HG03060 (cell line): ENCODE results near the gene SLC12A6.

ENCODE experiments used
- ATAC-seq: cut with Tn5 transposase; IDR thresholded peaks from one replicate; pipeline ENCODE4 v1.9.1; 2021; ENCODE audit warnings: low read depth, moderate number of reproducible peaks; ENCODE audit not compliant: unreplicated experiment

Gene SLC12A6

GRCh38 chr15:34271493-34271892 lies 66.1 kb downstream of the SLC12A6 start:
- no peak for ATAC-seq

- no peak for ATAC-seq
Observed at GRCh38 chr15:34266751-34267150, 70.8 kb downstream of the SLC12A6 start.

GRCh38 chr15:34264076-34264475 lies 73.5 kb downstream of the SLC12A6 start:
- no peak for ATAC-seq

GRCh38 chr15:34262362-34262761 lies 75.2 kb downstream of the SLC12A6 start:
- ATAC-seq = no peak

GRCh38 chr15:34259566-34259965 lies 78.0 kb downstream of the SLC12A6 start:
- ATAC-seq = no peak

DNA sequence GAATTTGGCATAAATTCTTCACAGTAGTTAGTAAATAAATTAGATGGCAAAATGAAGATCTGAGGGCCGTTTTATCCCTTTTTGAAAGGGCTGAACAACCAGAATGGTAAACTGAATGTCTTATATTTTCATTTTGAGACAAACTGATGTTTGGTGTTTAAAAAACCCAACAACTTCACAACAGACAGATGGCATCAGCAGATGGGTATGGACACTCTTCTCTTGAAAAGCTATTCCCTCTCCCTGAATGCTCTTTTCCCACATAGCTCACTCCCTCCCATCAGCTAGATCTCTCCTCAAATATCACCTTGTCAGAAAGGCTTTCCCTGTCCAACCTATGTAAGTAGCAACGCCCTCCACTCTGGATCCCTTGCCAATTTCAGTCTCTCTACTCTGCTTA lies 79.4 kb downstream of the SLC12A6 start:
- ATAC-seq = no peak

DNA sequence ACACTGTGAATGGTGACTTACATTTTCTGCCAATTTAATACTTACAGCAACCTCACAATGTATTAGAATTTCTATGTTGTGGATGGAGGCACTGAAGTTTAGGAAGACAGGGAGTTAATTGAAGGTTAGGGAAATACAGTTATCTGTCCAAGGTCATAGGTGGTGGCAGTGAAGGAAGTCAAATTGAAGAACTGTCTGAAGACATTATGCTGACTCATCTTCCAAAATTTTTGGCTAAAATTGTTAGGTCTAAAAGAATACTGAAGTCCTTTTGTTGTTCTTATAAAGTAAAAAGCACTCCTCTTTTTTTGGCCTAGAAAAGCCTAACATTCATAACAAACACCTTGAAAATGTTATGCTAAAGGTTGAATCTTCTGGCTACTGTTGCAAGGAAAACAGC lies 85.0 kb downstream of the SLC12A6 start:
- no peak for ATAC-seq

DNA sequence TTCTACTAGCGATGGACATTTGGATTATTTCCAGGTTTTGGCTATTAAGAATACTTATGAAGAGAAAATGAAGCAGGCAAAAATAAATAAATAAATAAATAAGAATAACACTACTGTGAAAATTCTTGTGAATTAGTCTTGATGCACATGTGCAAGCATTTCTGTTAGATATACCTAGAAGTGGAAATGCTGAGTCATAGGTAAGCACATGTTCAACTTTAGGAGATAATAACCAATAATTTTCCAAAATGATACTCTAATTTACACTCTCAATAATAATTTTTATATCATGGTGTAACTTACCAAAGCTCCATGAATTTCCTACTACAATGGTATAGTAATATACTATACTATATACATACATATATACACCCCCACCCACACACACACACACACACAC lies 89.4 kb downstream of the SLC12A6 start:
- no peak for ATAC-seq

DNA sequence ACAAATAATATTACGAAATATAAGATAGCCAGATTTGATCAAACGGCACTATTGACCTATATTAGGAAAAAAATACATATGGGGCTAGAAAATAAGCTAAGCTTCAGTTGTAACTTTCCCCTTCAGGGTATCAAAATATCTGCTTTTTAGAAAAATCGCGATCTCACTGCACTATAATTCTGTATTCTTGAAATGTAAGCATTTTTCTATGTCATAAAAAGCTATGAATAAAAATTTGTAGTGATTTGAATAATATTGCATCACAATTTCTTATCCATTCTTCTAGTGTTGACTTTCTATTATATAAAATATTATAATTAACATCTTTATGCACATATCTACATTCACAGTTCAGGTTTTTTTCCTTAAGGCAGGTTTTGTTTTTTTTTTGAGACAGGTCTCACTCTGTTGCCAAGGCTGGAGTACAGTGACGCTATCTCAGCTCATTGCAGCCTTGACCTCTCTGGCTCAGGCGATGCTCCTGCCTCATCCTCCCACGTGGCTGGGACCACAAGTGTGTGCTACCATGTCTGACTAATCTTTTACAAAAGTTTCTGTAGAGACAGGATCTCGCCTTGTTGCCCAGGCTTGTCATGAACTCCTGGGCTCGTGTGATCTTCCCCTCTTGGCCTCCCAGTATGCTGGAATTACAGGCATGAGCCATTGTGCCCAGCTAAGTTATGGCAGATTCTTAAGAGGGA lies 91.2 kb downstream of the SLC12A6 start:
- no peak for ATAC-seq

DNA sequence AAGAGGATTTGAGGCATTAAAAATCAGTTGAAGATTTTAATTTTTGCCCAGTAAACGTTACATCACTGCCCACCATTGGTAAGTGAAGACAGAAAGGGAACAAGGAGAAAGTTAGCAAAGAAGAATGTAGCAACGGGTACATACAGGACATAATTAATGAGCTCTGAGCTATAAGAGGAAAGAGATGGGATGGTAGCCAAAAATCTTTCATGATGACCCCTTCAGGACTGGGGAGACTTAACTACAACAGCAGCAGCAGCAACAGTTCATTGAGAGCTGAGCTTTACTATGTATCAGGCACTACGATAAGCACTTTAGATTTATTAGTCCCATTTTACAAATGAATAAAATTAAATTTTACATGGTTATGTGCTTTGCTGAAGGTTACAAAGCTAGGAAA lies 94.4 kb downstream of the SLC12A6 start:
- no peak for ATAC-seq

DNA sequence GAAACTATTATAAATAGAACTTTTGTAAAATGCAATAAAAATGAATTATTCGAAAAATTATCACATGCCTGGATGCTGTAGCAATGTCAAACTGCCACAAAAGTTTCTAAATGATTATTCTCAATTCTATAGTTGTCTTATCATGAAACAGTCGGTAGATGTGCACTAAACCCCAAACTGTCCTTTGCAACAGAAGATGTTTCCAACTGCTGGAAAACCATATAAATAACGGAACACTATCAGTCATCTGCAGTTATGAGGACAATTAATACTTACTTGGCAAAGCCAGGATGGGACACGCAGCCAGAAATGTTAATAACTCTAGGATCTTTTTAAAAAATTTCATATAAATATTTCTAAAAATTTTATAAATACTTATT lies 95.3 kb downstream of the SLC12A6 start:
- ATAC-seq = no peak

DNA sequence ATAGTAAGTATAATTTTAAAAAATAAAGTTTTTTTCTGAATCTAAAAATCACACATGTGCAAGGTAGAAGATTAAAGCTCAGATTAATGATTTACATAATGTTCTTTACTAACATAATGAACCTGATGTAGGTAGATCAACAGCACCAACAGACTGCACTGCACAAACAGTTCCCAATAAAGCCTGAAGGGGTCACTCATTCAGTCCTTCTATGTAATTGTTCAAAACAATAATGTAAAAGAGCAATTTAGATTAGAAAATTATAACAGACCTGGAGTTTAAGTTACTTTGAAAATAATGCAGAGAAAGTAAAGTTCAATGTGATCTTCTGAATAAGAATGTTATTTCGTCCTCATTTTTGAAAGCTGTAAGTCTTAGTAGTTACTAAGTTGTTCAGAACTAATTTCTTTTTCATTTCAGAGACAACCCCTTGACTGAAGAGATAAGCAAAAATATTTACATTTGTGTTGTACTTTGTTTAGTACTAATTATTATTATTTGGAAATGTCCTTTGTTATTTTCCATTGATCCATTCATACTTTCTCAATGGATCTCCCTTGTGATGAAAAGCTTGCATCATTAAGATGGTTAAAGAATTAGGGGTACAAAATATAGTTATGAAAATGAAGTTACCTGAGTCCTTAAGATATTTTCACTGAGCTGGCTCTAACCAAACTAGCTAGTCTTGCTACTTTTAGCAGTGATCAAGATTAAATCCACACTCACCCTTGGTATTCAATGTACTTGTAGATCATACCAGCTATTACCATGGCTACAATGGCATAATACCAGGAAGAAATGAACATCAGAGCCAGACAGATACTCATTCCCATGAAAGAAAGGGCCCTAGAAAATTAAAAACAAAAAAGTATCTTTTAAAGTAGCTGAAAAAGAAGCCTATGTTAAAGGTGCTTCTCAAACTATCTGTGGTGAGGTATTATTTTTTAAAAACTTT lies 95.9 kb downstream of the SLC12A6 start:
- no peak for ATAC-seq

DNA sequence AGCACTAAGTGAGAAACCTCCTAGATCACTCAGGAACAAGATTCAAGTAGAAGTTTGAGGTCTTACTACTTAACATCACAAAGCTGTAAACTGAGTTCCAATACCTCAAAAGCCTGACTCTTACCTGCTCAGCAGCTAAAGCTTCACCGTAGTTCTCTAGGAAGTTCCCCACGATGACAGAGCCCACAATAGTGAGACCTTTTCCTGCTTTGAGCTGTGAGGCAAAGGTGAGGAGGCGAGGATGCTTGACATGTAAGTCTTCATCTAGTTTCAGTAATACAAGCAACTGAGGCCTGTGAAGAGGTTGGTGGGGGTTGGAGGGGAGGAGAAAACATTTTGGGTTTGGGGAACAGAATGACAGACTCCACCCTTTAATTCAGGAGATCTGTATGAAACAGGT lies 97.0 kb downstream of the SLC12A6 start:
- no peak for ATAC-seq

DNA sequence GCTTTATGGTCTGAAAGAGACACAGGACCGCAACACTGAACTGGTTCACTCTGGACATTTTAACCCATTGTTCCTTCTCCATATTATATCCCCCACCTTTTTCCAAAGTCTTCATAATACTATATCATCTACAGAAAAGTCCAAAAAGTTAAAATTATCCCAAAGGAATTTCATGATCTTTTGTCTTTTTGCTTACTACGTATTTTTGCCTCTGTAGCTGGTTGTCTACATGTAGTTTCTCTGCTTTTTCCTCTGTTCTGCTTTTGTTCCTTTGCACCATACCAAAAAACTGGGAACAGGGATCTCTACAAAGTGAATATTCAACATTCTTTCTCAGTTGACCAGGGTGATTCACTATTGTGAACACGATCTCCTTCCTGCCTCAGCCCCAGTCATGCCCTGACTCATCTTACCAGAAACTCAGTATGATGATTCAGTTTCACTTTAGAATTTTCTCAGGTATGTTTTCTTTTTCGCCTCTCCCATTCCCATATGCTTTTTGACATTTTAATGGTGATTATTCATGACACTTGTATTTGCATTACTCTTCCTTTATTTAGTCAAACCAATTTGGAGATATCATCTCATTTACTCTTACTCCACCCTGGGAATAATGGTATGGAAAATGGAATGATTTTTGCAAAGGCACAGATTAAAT lies 98.3 kb downstream of the SLC12A6 start:
- ATAC-seq = no peak

DNA sequence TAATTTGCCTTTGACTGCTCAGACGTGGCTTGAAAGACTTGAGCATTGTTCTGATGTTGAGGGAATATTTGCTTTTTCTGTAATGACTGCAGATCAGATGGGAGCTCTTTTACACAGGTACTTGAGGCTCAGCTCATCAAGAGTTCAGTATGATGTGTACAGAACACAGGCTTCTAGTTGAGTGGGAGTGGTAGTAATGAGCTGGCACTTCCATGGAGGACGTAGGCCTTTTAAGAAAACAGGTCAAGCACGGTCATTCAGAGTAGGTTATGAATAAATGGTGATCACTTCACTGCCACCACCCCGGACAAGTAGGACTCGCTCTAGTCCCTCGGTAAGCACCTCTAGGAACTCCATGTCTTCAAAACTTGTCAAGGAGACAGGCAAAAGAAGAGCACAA lies 104.0 kb downstream of the SLC12A6 start:
- no peak for ATAC-seq

- ATAC-seq = no peak
Observed at GRCh38 chr15:34223904-34224596, 113.5 kb downstream of the SLC12A6 start.

DNA sequence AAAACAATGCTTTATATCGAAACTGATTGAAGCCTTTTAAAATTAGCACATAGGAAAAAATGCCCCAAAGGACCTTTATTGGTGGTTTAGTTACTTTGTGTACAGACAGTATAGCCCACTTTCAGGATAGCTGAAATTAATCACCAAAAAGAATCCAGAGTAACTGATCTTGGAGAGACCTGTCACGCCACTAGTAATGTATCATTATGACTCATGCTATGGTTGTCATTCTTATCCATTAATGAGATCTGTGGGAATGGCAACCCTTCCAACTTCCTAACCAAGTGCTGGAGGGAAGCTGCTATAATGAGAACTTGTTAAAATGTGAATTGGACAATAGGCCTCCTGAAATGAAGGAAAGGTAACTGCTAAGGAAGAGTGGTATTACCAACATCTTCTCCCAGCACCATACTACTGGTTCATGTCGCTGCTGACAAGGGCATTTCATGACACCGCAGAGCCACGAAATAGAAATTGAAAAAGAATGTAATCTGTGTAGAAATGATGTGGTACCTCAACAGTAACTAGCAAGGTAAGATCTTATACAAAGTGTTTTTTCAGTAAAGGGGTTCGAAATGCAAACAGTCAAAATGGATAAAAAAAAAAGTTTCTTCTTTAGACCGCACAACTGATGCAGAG lies 119.9 kb downstream of the SLC12A6 start:
- no peak for ATAC-seq

GRCh38 chr15:34216527-34217270 lies 120.9 kb downstream of the SLC12A6 start:
- ATAC-seq = no peak

DNA sequence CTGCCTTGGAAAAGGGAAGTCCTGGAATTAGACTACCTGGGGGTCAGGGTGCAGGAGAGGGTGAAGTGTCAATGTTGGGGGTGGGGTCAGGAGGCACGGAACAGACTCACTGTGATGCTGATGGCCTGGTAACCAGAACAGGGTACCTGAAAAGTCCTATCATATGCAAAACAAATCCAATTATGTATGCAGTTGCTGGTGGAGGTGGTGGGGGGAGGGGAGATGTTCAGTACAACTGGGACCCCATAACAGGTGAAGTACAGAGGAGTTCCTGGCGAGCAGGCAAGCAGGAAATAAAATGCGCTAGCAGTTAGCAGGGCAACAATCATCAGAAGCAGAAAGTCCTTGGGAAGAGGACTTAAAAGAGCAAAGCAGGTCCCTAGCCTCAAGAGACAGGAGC lies 123.4 kb downstream of the SLC12A6 start:
- ATAC-seq = no peak

GRCh38 chr15:34213690-34214089 lies 123.9 kb downstream of the SLC12A6 start:
- ATAC-seq = no peak
